Fibroblast of skin of left quadriceps (primary cell): ENCODE results near the gene CSRNP3.

Experiments used
- DNase-seq, 2 experiments: peaks; one replicate each; pipeline ENCODE4 v3.0.0-alpha.2; 2013; ENCODE audit warnings: low read depth in 2 of 2

The CSRNP3 gene

GRCh38 chr2:165470361-165470760 is 863 bp downstream of the CSRNP3 start:
- no peak for DNase-seq

- DNase-seq = no peak
These were observed 2.0 kb downstream of the CSRNP3 start for GRCh38 chr2:165471349-165471950.

- DNase-seq = no peak
These were observed 3.4 kb downstream of the CSRNP3 start for GRCh38 chr2:165472922-165473321.

- DNase-seq = no peak
These were observed 5.2 kb downstream of the CSRNP3 start for GRCh38 chr2:165474619-165475276.

GRCh38 chr2:165475277-165476004 is 5.9 kb downstream of the CSRNP3 start:
- DNase-seq = no peak

- no peak for DNase-seq
These were observed 10.4 kb downstream of the CSRNP3 start for GRCh38 chr2:165479856-165480255.

GRCh38 chr2:165494573-165494972 is 25.1 kb downstream of the CSRNP3 start:
- no peak for DNase-seq

- DNase-seq = no peak
These were observed 28.3 kb downstream of the CSRNP3 start for GRCh38 chr2:165497659-165498317.

- DNase-seq = peak in 1 of 2 experiments; percentile 4
These were observed 29.6 kb downstream of the CSRNP3 start for GRCh38 chr2:165499131-165499530.

GRCh38 chr2:165500001-165500400 is 30.5 kb downstream of the CSRNP3 start:
- no peak for DNase-seq

GRCh38 chr2:165500816-165501215 is 31.3 kb downstream of the CSRNP3 start:
- no peak for DNase-seq

- DNase-seq = peak; percentile 16 to 19
These were observed 36.0 kb downstream of the CSRNP3 start for GRCh38 chr2:165505514-165505913.

GRCh38 chr2:165508927-165509326 is 39.4 kb downstream of the CSRNP3 start:
- no peak for DNase-seq

- DNase-seq = no peak
These were observed 44.0 kb downstream of the CSRNP3 start for GRCh38 chr2:165513479-165513878.

- no peak for DNase-seq
These were observed 49.1 kb downstream of the CSRNP3 start for GRCh38 chr2:165518611-165519010.

- no peak for DNase-seq
These were observed 53.2 kb downstream of the CSRNP3 start for GRCh38 chr2:165522719-165523118.

- no peak for DNase-seq
These were observed 55.2 kb downstream of the CSRNP3 start for GRCh38 chr2:165524720-165525119.

- DNase-seq = no peak
These were observed 59.2 kb downstream of the CSRNP3 start for GRCh38 chr2:165528691-165529090.

- DNase-seq = no peak
These were observed 59.6 kb downstream of the CSRNP3 start for GRCh38 chr2:165529130-165529529.

- no peak for DNase-seq
These were observed 63.8 kb downstream of the CSRNP3 start for GRCh38 chr2:165533331-165533730.

- DNase-seq = peak; percentile 13 to 16
These were observed 66.0 kb downstream of the CSRNP3 start for GRCh38 chr2:165535471-165535870.

- no peak for DNase-seq
These were observed 67.5 kb downstream of the CSRNP3 start for GRCh38 chr2:165536851-165537499.
